H54 (cell line): Measurements from ENCODE around the gene ZNF790.
A peak's percentile ranks its signal among the peaks of the same experiment; 100 is the strongest.
"Not testable (repeated sequence)": the region's sequence is repeated elsewhere in the genome, so short reads cannot be mapped to it uniquely, and the experiment has no call there.

Experiments used
- DNase-seq: peaks from one replicate; pipeline ENCODE4 v3.0.0; 2011; ENCODE audit warnings: low spot score, mixed read lengths; ENCODE audit not compliant: insufficient read length
- FAIRE-seq: peaks from 3 replicates; lab custom pipeline; 2011; peaks lifted over from hg19 to GRCh38; lab: Jason Lieb, UNC
- POLR2A ChIP-seq: IDR thresholded peaks from 2 replicates; pipeline ENCODE4 v1.6.1; 2011; ENCODE audit warnings: low read depth, mild to moderate bottlenecking, low read length

ZNF790 gene

DNA sequence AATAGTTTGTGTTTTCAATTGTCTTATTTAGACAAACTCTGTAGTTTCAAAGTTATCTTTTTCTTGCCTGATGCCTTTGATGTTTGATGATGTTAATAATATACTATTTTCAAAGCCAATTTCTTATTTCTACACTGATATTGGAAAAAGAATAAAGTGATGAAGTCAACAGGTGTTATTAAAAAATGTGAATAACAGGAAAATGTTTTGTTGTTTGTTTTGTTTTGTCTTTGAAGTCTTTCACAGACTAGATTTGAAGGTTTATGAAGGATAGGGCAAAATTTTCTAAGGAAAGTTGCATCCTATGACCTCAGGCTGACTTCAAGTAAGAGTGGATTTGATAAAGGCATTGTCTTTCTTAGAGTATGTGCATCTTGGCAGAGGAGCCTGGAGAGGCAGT lies 31.2 kb downstream of the ZNF790 start:
- no peak for DNase-seq
- TF ChIP-seq POLR2A, result no peak

DNA sequence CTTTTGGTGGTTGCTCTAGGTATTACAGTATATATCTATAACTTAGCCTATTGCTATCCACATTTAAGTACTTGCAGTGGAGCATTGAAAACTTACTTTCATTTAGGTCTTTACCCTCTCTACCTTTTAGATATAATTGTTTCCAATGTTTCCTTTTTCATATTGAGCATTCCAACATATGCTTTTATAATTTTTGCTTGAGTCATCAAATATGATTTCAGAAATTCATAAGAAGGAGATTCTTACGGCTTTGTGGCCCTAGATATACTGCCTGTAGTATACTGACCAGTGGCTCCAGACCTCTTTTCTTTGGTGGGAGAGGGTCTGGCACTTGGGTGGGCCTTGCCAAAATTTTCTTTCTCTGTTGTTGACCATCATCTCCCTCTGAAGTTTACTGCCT lies 32.8 kb downstream of the ZNF790 start:
- no peak for TF ChIP-seq POLR2A
- no peak for DNase-seq
- no peak for FAIRE-seq

More for the DNA sequence above, 31.2 kb downstream of the ZNF790 start:
- no peak for FAIRE-seq

DNA sequence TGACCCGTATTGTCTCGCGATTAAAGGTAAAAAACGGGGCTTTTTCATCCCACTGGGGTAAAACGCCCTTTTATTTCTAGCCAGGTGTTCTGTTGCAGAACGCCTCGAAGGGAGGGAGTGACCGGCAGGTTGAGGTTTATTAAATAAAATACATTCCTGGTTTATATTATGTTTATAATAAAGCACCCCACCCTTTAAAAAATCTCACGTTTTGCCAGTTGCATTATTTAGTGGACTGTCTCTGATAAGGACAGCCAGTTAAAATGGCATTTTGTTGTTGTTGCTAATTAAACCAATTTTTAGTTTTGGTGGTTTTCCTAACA lies 40.4 kb downstream of the ZNF790 start:
- FAIRE-seq (no peak), DNase-seq (no peak)
- no peak for TF ChIP-seq POLR2A

GRCh38 chr19:36796714-36796992 lies 41.5 kb downstream of the ZNF790 start:
- FAIRE-seq (no peak), DNase-seq (no peak)
- no peak for TF ChIP-seq POLR2A

DNA sequence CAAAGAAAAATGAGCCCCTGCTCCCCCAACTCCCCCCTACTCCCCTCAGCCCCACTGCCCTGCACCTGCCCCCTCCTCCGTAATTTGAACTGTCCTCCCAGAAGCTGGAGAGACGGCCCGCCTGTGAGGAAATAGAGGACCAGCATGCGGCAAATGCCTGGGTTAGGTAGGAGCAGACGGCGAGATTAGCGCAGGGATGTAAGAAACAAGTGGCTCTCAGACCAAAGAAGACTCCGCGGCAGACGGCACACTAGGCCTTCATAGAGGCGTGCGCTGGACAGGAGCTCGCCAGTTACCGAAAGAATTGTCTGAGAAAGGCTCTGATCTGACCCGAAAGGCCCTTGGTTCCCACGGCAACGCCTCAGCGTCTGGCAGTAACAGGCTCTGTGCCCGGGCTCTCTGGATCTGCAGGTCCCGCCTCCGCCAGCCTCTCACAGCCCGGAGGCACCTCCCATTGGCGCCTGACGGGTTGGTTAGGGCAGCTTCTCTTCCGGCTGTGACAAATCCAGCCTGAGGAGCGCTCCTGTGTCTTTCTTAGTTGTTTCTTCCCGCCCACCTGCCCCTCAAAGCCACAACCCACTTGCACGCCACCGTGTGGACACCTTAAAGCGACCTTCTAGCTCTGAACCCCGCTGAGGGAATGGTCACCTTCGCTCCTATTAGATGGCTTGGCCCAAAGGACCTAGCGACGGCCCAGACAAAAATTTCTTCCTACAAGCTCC lies 46.6 kb downstream of the ZNF790 start:
- not testable (repeated sequence) for FAIRE-seq, DNase-seq

GRCh38 chr19:36775768-36776167 lies 62.4 kb downstream of the ZNF790 start:
- FAIRE-seq (no peak), DNase-seq (no peak)
- no peak for TF ChIP-seq POLR2A

DNA sequence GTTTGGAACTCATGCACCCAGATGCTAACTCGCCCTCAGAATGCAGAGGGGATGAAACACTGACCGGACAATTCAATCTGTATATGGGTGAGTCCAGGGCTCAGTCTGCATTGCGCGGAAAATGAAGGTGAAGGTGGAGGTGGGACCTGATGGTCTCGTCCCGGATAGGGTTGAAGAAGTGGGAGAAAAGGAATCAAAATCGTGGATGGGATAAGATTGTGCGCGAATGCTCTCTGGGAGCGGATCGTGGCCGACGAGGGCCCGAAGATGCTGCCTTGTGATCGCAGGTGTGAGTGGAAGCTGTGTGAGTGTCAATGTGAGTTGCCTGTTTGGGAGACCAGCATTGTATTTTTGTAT lies 65.0 kb downstream of the ZNF790 start:
- DNase-seq (no peak), FAIRE-seq (no peak)
- TF ChIP-seq POLR2A, result no peak

DNA sequence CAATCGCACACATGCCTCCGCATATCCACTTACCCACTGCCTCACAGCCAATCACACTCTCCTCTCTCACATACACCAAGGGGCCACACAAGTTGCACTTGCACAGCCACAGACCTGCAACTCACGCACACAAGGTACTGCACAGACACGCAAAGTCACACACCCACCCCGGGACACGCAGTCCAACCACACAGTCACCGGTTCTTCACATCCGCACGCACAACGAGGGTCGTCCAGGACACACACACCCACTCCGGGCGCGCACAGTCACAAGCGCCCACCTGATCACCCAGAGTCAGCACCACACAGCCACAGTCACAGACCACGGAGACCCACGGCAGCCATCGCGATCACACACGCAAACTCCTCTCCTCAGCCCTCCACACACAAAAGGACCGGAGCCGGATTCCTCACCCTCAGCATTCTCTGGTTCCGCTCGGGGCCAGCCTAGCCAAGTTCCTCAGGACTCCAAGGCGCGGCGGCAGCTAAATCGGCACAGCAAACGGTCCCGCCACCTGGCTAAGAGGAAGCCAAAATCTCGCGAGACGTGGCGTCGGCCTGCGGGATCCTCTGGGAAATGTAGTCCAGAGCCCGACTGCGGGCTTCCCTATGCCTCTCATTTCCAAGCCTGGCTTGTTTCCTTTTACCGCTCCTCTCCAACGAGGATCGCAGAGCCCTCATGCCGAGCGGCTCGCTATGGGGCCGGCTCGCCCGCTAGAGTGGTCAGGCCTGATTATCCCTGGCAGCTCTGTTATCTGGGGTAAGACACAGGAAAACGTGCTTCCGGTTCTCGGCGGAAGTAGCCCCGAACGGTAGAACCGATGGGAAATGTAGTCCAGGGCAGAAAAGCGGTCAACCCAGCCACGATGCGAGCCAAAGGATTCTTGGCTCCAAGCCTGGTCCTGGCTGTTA lies 65.6 kb downstream of the ZNF790 start, which contains the start of gene ZNF850:
TSS of gene ZNF850 (minus strand) at position 497 of the 912 bp plus-strand sequence. CDS start 10,201 bp downstream, outside the sequence.
- FAIRE-seq (peak; percentile 87), DNase-seq (peak; percentile 92)
- peak; percentile 67; the same call in 1 of the 2 replicates for TF ChIP-seq POLR2A

DNA sequence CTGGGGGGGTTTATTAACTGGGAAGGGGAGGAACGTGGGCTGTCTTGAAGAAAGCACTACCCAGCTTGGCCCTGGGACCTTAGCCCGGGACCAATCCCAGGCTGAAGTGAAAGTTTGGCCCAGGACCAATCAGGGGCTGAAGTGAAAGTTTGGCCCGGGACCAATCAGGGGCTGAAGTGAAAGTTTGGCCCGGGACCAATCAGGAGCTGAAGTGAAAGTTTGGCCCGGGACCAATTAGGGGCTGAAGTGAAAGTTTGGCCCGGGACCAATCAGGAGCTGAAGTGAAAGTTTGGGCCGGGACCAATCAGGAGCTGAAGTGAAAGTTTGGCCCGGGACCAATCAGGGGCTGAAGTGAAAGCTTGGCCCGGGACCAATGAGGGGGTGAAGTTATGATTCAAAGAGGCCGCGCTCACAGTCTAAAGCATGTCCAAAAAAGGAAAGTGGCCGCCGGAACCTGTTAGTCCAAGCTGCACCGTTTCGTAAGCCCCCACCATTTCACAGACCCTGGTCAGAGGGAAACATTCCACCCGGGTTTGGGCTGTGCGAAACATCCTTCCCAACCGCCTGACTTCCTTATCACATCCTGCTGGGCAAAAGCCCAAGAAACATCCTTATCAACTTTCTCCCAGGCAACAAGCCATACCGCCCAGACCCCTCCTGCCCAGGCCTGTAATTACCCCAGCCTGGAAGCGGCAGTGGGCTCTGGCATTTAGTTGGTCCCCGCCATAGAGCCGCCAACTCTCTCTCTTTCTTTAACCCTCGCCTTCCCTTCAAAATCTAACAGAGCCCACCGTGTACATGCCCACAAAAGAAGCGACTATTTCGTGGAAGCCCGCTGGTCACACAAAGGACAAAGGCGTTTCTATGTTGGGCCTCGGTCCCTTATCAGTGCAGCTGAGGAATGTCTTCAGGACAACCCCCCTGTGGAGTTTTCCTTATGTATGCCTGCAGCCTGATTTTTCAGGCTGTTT lies 66.6 kb downstream of the ZNF790 start:
- FAIRE-seq (peak; percentile 84), DNase-seq (peak; percentile 63)
- no peak for TF ChIP-seq POLR2A
